Uterus (tissue), 4 donors: ENCODE measurements around the gene LGALS12. TPM values are rescaled to one million over a fixed set of nuclear protein-coding genes. Genes with fewer than 3 reads are reported as not detected.

Experiments used
- DNase-seq, 2 donors: peaks; one replicate each; pipeline ENCODE4 v3.0.0-alpha.2; 2019 to 2020
- H3K27ac ChIP-seq, 2 donors: fragments of 200-600 bp; sonication (generic); 1 replicate in 1 of 2; 2 replicates in 1 of 2; pipeline ENCODE4 v1.5.1; 2016 to 2018
- H3K27me3 ChIP-seq, 2 donors: fragments of 200-600 bp; sonication (generic); one replicate each; pipeline ENCODE4 v1.5.1; 2018 to 2019; ENCODE audit warnings: control low read depth in 1 of 2
- H3K36me3 ChIP-seq, 2 donors: fragments of 200-600 bp; sonication (generic); one replicate each; pipeline ENCODE4 v1.5.1; 2019; ENCODE audit warnings: control low read depth in 1 of 2
- H3K4me1 ChIP-seq, 2 donors: fragments of 200-600 bp; sonication (generic); one replicate each; pipeline ENCODE4 v1.5.1; 2018 to 2019; ENCODE audit warnings: control low read depth in 1 of 2
- H3K4me3 ChIP-seq, 2 donors: fragments of 200-600 bp; sonication (generic); 1 replicate in 1 of 2; 2 replicates in 1 of 2; pipeline ENCODE4 v1.5.1; 2018 to 2019; ENCODE audit warnings: mild to moderate bottlenecking in 1 of 2
- H3K9me3 ChIP-seq, 2 donors: fragments of 200-600 bp; sonication (generic); one replicate each; pipeline ENCODE4 v1.5.1; 2019; ENCODE audit warnings: control low read depth in 1 of 2
- CTCF ChIP-seq, 4 experiments: fragments of 200-600 bp in 2 of 4; fragments of 450-650 bp in 2 of 4; sonication (generic) in 2 of 4; IDR thresholded peaks; one replicate each; pipeline ENCODE4 v1.5.1; 2016 to 2019; ENCODE audit warnings: antibody characterized with exemption in 4 of 4, mild to moderate bottlenecking in 2 of 4, moderate library complexity in 1 of 4
- POLR2A ChIP-seq, 2 donors: fragments of 450-650 bp; IDR thresholded peaks; one replicate each; pipeline ENCODE4 v1.6.1; 2016; ENCODE audit warnings: antibody characterized with exemption in 2 of 2, mild to moderate bottlenecking in 1 of 2, moderate library complexity in 1 of 2
- intact Hi-C: fragments of 100-400 bp; cut with DNase I; formaldehyde crosslinking; loops from one replicate; pipeline ENCODE4 v1.15.1; 2023; ENCODE audit warnings: low total_unique reads
- total RNA-seq, 4 donors: library from RNA; depleted of rRNA in 3 of 4; stranded (reverse); fragments of >200 nt in 3 of 4; gene quantifications; one replicate each; pipeline versions ENCODE4 v1.1.0 to v1.2.4, GENCODE V29; 2014 to 2023
- donor health status: DM: yes; HTN: yes; CAD: no.

Gene LGALS12
- total RNA-seq, 4 donors from 2014 or later, result not detected

- Histone ChIP-seq H3K4me1 (no peaks in the 10 kb centered on the region), H3K27me3 (no peaks in the 10 kb centered on the region), H3K27ac (no peak overlapping the region), H3K9me3 (no peaks in the 10 kb centered on the region), H3K36me3 (no peaks in the 10 kb centered on the region), H3K4me3 (no peak overlapping the region)
- TF ChIP-seq CTCF (IDR thresholded peaks at IDR 0.05), result no peak
- TF ChIP-seq POLR2A (IDR thresholded peaks at IDR 0.05), result no peak
- intact Hi-C loops, result no loop called here
- no peak for DNase-seq
These were observed 10.2 kb downstream of the LGALS12 start for GRCh38 chr11:63516109-63516508.

GRCh38 chr11:63517156-63517555 is 11.3 kb downstream of the LGALS12 start:
- no peak overlapping the region for H3K27ac ChIP-seq
- H3K4me3 ChIP-seq, result no peak overlapping the region
- no peaks in the 10 kb centered on the region for H3K9me3 ChIP-seq
- no peak for TF ChIP-seq POLR2A (IDR thresholded peaks at IDR 0.05)
- no peak for TF ChIP-seq CTCF (IDR thresholded peaks at IDR 0.05)
- no peaks in the 10 kb centered on the region for H3K36me3 ChIP-seq
- no peaks in the 10 kb centered on the region for H3K27me3 ChIP-seq
- intact Hi-C loops, result no loop called here
- no peaks in the 10 kb centered on the region for H3K4me1 ChIP-seq
- DNase-seq, result no peak

GRCh38 chr11:63518548-63518947 is 12.7 kb downstream of the LGALS12 start:
- no peak for DNase-seq
- no peaks in the 10 kb centered on the region for H3K36me3 ChIP-seq
- no peak for TF ChIP-seq CTCF (IDR thresholded peaks at IDR 0.05)
- no peak for TF ChIP-seq POLR2A (IDR thresholded peaks at IDR 0.05)
- peaks cover 0 to 3% of the 10 kb centered on the region in 2 donors for H3K9me3 ChIP-seq
- no peak overlapping the region for H3K27ac ChIP-seq
- H3K4me1 ChIP-seq, result no peaks in the 10 kb centered on the region
- no peak overlapping the region for H3K4me3 ChIP-seq
- no peaks in the 10 kb centered on the region for H3K27me3 ChIP-seq
- intact Hi-C loops, result no loop called here

GRCh38 chr11:63520606-63521170 is 14.8 kb downstream of the LGALS12 start:
- H3K4me1 ChIP-seq, result no peaks in the 10 kb centered on the region
- no peak overlapping the region for H3K27ac ChIP-seq
- H3K9me3 ChIP-seq, result peaks cover 0 to 3% of the 10 kb centered on the region in 2 donors
- no peak for TF ChIP-seq POLR2A (IDR thresholded peaks at IDR 0.05)
- TF ChIP-seq CTCF (IDR thresholded peaks at IDR 0.05), result no peak
- no peak for DNase-seq
- intact Hi-C loops, result no loop called here
- H3K4me3 ChIP-seq, result no peak overlapping the region
- H3K27me3 ChIP-seq, result no peaks in the 10 kb centered on the region
- H3K36me3 ChIP-seq, result no peaks in the 10 kb centered on the region

GRCh38 chr11:63521896-63522295 is 16.0 kb downstream of the LGALS12 start:
- no peak overlapping the region for H3K4me3 ChIP-seq
- no peaks in the 10 kb centered on the region for H3K4me1 ChIP-seq
- intact Hi-C loops, result no loop called here
- H3K36me3 ChIP-seq, result no peaks in the 10 kb centered on the region
- no peak for DNase-seq
- peaks cover 0 to 3% of the 10 kb centered on the region in 2 donors for H3K9me3 ChIP-seq
- no peaks in the 10 kb centered on the region for H3K27me3 ChIP-seq
- no peak overlapping the region for H3K27ac ChIP-seq
- TF ChIP-seq CTCF (IDR thresholded peaks at IDR 0.05) (no peak), POLR2A (IDR thresholded peaks at IDR 0.05) (no peak)
